OCI-LY7 (cell line): ENCODE data around the gene ABCC3.

Experiments used
- CTCF ChIP-seq: fragments of 200-600 bp; sonication (generic); conservative IDR thresholded peaks from 2 replicates; pipeline ENCODE4 v1.5.1; 2014; ENCODE audit warnings: mild to moderate bottlenecking, antibody characterized with exemption, low read length, moderate library complexity, mixed read lengths
- EZH2phosphoT487 ChIP-seq: fragments of 200-600 bp; sonication (generic); IDR thresholded peaks from 2 replicates; pipeline ENCODE4 v1.6.1; 2018; ENCODE audit warnings: low read depth, borderline replicate concordance, mild to moderate bottlenecking, mixed run types, antibody characterized with exemption, low read length, moderate library complexity, mixed read lengths

GRCh38 chr17:50675627-50676026, 40.9 kb downstream of the ABCC3 start:
- TF ChIP-seq CTCF (no peak), EZH2phosphoT487 (no peak)
